NCI-H1694 (cell line): ENCODE results near the gene CLTCL1.

Experiments used
- DNase-seq: peaks from one replicate; lab custom pipeline; 2025; lab: John Stamatoyannopoulos, UW

Gene CLTCL1

DNA sequence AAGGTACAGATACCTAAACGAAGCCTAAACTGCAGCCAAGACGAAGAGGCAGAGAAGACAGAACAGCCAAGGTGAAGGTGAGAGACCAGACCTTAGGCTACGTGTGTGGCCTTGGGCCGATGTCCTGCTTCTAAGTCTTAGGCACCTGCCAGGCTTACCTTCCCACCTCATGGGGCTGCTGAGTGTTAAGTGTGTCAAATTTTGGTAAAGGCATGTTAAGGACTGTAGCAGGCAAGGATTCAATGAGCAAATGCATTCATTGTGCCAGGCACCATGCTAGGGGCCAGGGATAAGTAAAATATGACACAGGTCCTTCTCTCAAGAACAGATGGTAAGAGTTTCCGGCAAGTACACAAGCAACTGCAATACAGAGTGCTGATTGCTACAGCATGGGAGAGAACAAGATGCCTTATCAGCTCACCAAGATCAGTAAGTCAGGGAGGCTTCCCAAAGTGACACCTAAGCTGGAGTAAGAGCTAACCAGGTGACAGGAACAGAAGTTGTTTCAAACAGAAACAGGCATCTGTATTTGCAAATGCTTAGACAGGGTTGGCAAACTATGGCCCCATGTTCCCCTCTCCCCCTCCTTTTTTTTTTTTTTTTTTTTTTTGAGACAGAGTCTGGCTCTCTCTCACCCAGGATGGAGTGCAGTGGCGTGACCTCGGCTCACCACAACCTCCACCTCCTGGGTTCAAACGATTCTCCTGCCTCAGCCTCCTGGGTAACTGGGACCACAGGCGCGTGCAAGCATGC lies 46.7 kb downstream of the CLTCL1 start:
- DNase-seq: no peak

DNA sequence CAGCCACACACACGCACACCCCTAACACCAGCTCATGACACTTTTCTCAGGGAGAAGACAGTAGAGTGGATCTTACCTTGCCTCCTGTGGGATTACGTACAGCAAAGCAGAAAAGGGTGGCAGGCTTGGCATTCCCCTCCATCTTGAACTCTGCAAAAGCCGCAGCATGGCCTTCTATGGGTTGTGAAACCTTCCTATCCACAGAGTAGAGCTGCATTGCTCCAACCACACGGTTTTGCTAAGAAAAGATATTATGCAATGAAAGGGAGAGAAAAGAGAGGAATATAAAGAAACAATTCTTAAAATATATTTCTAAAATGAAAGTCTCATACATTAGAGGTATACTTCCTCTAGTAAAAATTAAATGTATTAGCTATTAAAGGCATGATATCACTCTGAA lies 48.8 kb downstream of the CLTCL1 start:
- DNase-seq: no peak

DNA sequence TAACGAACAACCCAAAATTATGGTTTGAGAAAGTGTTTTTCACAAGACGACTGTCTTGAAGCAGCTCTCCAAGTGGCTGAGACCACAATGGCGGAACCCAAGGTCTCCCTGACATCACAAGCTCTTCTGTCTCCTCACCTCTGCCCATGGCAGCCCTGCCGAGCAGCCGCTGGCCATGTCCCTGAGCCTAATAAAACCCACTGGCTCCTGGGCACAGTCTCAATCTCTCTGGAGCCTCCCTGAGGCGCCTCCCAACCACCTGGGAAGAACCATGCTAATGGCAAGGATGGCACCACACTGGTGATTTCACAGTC lies 50.0 kb downstream of the CLTCL1 start:
- no peak for DNase-seq

DNA sequence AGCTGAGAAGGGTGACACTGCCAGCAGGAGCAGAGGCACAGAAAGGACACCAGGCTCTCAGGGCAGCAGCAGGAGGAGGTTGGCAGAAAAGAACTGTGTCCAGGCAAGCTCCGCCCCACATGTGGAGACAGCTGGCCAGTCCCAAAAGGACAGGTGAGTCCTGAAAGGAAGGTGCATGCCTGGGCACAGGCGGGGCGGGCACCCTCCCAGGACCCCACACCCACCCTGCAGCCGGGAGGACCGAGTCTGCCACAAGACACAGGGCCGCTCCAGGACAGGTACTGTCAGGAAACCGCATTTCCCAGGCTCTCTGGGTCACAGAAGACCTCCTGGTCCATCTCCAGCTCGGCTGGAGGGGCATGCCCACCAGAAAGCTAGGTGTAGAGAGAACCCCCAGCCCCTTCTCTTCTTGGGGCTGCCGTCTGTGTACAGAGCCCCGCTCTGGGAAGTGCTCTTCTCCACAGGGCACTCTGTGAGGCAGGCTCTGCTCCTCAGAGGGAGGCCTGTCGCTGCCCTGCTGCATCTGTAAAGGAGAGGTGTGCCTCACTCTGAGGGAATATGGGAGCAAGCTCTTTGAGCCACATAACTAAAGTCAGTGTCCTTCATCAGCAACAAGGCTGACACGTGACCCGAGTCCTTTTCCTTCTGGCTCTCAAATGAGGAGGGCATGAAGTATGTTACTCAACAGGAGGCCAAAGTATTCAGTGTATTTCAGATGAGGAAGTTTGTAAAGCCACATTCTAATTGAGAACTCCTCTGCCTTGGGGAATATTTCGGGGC lies 50.5 kb downstream of the CLTCL1 start:
- no peak for DNase-seq

DNA sequence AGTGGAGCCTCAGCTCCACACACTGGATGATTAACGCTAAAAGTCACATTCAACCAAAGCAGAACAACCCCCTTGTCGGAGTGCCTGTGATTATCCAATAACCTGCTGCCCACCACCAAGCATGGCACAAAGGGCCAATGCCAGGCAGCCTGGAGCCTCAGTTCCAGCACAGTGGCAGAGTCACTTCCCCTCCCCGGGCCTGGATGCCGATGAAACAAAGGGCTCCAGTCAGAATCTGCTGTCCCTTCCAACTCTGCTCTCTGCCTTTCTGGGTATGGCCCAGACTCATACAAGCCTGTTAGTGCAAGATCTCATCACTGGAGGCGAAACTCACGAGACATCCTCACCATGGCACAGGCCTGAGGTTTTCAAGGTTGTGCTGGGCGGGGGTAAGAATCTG lies 52.1 kb downstream of the CLTCL1 start:
- no peak for DNase-seq

DNA sequence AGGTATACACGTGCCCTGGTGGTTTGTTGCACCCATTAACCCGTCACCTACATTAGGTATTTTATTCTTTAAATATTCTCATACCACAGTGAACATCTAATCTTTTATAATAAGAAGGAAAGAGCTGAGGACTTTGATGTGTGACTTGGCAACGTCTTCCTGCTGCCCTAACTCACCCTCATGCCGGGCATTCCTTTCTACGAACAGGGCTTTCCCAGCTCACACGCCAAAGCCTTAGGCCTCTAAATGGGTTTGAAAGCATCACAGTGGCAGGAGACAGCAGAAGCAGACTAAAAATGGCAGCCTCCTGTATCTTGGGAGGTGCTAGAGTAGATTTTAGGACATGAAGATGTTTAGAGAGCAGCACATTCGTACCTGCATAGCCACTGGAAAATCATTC lies 52.6 kb downstream of the CLTCL1 start:
- no peak for DNase-seq

DNA sequence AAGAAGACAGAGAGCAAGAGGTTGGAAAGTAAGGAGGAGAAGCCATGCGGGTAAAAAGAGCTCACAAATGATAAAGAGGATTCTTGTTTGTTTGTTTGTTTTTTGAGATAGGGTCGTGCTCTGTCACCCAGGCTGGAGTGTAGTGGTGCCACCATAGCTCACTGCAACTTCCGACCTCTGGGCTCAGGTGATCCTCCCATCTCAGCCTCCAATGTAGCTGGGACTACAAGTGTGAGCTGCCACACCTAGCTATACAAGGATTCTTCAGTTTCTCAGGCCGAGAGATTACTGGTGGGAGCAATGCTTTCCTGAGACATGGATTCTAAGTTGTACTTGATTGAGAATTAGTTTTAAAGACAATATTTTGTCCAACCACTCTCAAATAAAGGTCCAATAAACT lies 55.6 kb downstream of the CLTCL1 start:
- no peak for DNase-seq

DNA sequence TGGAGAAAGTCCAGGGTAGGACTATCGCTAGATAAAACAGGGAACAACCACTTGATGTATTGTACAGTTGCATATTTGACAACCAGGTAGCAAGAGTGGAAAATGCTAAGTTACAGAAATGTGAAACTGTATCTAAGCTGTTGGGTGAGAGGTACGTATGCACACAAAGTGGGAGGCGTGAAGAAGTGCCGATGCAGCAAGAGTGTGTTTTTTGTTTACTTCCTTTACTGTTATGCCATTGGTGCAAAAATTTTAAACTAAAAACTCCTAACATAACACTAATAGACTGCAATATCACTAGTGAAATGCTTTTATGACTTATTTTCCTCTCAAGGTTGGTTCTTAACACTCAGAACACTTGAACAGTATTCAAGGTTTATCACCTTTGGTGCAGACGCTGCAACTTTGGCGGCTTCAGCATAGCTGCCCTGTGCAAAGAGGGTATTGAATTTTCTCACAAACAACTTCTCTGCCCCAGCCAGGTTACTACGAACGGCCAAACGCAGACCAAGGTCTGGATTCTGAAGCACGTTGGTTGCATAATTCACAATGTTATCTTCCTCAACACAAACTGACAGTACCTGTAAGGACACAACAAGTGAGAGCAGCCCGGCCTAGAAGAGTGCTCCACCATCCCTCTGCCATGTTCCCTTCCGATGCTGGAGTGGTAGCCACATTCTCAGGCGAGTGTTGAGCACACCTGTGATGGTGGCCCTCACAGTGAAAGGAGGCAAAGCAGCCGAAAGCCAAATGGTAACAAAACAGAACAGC lies 57.2 kb downstream of the CLTCL1 start:
- DNase-seq: no peak

DNA sequence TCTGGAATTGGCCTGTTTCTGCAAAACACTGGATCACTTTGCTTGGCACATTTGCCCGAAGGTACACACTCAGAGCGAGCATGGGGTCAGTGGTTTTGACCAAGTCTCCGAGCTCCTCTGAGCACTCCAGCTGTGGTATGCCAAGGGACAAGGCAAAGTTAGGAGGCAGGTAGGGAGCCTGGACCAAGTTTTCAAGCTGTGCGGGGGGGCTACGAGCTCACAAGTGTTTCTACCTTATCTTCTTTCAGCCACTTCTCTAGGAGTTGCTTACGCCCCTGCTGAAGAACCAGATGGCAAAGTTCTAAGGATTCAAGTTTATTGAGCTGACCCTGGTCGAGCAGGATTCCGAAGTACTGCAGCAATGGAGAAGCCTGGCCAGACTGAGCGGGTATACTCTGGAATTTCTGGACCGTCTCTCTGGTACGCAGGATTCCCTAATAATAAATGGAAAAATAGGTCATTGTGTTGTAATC lies 58.3 kb downstream of the CLTCL1 start:
- DNase-seq: no peak

DNA sequence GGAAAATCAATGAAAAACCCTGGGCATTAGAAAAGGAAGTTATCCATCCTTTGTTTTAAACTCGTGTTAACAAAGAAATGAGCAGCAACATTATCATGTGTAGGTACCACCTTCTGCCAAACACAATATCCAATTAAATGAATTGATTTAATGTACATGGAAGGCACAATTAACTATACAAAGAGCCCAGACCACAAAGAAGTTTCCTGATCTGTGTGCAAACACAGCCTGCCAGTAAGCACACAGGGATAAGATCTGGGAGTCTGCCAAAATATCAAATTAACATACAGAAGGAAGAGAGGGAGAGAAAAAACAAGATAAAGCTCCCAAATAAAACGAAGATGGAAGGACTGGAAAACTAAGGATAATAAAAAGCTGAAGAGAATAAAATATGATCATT lies 58.9 kb downstream of the CLTCL1 start:
- no peak for DNase-seq

DNA sequence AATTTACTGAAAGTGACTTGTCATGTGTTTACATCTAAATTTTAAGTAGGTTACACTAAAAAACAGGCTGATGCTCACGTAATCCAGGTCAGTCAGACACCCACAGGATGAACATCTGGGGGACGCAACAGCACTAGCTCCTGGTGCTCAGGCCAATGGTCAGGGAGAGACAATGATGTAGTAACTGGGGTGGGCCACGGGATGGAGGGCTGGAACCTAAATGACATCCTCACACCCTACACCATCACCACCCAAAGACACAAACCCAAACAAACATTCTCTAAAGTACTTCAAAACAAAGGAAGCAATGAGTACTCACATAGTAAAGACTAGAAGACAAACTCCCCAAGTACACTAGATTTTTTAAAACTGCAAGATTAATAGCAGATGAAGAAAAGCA lies 59.5 kb downstream of the CLTCL1 start:
- no peak for DNase-seq

DNA sequence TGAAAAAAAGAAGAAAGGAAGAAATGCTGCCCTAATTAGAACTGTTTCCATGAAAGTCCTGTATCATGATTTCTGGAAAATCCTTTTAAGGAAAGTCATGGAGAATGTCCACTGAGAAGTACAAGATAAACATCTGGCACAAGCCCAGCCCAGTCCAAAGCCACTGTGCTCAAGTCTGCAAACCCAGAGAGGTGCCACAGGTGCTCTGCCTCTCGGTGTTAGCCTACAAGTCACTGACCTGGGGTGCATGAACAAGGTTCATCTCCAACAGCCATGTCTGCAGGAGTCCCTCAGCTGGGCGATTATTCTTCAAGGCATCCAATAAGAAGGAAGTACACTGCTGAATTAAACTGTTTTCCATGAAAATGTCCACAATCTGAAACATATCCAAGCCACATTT lies 61.9 kb downstream of the CLTCL1 start:
- no peak for DNase-seq

DNA sequence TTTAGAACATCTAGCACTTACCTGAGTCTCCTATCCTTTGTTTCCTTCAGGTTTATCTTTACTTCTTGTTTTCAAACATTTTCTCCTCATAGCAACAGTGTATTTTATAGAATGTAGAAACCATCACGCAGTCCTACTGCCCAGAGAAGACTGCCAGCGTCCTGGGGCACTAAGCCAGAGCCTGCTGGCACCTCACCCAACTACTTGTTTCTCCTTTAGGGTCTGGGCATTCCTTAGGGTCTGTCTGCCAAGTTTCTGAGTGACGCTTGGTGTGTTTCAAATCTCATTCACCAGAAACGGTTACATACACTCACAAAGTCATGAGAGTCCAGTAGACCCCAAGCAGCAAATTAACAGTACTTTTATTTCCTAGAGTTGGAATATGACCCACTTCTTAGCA lies 63.3 kb downstream of the CLTCL1 start:
- DNase-seq: no peak

DNA sequence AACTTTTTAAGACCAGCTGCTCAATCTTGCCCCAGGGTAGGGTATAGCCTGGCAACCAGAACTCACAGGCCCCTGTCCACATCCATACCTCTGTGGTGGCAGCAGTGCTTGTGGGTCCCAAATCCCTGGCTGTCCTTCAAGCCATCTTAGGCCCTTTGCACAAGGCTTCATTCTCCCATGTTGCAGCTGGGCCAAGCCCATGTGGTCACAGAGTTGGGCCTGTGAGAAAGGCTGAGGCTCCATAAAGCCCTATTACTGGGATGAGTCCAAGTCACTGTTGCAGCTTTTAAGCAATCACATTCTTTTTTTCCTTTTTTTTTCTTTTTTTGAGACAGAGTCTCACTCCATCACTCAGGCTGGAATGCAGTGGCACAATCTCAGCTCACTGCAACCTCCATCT lies 65.1 kb downstream of the CLTCL1 start:
- DNase-seq: no peak

DNA sequence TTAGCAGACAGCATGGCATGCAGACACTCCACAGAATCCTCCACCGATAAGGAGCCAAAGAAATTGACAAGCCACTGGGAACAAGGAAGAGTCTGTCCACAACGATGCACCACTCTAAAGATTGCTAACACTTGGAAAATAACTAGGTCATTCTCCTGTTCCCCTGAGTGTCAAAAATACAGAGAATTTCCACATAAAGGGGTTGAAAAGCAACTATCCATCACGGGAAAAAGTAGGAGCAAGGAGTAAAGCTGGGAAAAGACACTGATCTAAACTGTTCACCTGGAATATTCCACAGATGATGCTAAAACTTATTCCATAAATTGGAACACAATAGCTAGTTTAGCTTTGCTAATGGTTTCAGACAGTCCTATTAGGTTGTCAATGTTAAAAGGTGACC lies 66.0 kb downstream of the CLTCL1 start:
- no peak for DNase-seq

DNA sequence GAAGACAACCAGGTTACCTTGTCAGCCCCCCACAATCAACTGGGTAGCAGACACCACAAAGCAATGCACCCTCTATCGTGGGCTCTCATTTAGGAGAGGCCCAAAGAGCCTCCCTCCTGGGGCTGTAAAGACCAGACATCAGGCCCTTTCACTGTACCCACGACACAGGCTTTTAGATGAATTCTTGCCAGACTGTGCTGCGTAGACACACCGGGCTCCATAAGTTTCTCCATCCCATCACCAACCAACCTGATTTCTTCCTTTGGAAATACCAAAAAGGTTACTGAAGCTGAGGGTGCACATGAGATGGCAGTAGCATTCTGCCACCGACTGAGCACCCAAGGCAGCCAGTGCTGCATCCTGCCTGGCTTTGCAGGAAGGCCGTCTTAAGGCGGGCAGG lies 66.5 kb downstream of the CLTCL1 start:
- DNase-seq: no peak

DNA sequence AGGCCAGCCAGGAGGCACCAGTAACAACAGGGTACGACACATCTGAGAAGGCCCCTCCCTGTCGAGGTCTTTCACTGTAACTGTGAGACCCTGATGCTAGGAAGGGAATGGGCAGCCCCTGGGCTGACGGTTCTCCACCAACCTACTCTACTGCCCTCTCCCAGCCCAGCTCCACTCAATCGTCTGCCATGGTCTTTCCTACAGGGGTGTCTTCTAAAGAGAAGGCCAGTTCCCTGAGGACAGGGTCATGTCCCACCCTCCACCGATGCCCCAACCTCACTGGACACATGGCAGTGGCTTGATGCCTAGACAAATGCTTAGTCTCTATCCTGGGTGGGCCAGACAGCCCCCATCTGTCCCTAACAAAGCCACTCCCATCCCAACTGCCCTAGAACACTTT lies 67.0 kb downstream of the CLTCL1 start:
- DNase-seq: no peak

DNA sequence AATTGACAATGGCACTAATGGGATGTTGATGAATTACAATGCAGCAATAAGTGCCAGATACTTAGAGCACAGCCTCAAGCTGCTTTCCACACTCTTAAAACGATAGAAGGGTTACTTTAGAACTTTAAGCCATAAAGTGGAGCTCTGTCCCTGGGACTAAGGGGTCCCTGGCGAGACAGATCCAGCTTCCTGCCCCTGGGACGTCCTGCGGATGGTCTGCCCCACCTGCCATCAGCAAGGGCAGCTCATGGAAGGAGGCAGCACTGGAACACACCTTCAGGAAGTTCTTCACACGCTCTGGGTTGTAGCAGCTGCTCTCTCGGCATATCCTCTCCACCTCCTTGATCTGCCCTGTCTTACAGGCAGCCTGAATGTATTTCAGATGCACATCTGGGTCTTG lies 67.9 kb downstream of the CLTCL1 start:
- DNase-seq: no peak

DNA sequence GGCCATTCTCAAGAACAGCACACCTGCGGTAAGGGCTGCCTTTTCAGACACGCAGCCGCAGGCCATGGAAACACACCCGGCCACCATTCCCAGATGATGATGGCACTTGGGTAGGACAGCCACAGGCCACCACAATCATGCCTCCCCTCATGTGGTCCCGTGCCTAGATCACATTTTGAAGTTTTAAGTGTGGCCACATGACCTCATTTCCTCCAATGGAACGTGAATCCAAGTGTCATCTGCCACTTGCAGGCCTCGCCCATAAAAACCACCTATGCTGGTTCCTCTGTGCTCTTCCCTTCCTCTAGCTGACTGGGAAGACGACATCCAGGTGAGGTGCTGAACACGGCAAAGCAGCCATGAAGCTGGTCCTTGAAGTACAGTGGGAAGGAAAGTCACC lies 68.4 kb downstream of the CLTCL1 start:
- DNase-seq: no peak

DNA sequence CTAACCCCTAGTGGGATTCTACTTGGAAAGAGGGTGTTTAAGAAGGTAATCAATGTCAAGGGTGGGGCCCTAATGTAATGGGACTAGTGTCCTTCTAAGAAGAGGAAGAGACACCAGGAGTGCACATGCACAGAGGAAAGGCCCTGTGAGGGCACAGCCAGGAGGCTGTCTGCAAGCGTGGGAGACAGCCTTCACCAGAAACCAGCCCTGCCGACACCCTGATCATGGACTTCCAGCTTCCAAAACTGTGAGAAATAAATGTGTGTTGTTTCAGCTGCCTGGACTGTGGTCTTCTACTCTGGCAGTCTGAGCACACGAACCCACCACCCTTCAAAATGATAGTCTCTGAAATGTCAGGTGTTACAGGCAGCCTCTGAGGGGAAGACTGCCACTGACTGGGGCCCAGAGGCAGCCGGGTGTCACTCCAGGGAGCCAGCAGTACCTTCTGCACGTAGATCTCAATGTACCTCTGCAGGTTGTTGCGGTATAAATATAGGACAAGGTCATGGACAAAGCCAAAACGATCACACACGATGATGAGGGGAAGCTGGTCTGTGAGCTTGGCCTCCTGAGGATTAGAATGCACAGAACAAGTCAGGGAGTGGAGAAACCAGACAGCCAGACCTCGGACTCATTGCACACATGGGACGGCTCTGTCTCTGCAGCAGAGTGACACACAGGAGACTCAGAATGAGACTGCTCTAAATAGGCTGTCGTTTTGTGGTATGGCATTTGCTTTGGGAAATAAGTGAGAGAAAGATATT lies 69.1 kb downstream of the CLTCL1 start:
- DNase-seq: no peak

DNA sequence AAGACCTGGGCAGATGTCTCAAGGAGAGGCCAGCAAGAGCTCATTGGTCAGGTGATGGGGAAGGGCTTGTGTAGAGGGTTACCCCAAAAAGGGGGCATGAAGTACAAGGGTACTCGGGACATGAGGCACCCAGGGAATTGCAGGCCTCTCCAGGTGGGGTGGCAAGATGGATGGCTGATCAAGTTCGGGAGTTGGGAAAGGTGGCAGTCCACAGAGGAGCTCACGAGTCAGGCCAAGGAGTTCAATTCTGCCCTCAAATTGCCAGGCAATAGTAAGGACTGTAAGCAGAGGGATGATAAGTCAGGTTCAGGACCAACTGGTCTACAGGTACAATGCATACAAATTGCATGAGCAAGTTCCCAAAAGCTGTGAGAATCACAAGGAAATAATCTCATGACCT lies 70.7 kb downstream of the CLTCL1 start:
- no peak for DNase-seq

DNA sequence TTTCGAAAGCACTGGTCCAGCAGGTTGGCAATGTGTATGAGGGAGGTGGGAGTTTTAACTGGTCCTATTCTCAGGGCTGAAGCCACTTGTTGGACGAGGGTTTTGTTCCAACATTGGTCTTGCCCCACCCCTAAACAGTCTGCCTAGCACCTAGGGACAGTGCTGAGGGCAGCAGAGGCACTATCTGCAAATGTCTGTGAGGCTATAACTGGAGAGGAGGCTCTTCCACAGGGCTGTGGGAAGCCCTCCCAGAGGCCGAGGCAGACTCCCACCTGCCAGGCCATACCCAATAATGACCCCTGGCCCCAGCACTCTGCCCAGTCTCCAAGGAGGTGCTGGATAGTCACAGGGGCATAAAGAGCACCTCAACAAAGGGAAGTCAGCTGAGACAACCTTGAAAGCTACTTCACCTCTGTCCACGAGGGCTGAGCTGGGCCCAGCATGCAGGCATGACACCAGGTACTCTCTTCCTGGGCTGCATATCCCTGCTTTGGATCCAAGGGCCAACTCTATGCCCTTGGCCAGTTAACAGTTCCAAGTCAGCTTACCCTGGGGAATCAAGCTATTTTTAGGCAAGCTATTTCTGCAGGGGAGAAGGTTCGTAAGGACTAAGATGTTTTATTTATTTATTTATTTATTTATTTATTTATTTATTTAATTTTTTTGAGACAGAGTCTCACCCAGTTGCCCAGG lies 72.8 kb downstream of the CLTCL1 start:
- no peak for DNase-seq
